ENCODE data around the gene CYP3A7.

CYP3A7 gene

GRCh38 chr7:99685129-99685758 lies 49.8 kb downstream of the CYP3A7 start:
- Histone ChIP-seq H3K4me3 (replicated peaks; ENCODE audit: low read depth, low read length) (no peak overlapping the region), H3K36me3 (ENCODE audit: control insufficient read depth, insufficient read depth, low read length) (no peaks in the 10 kb centered on the region), H3K27me3 (replicated peaks; ENCODE audit: control insufficient read depth, insufficient read depth, low read length) (no peaks in the 10 kb centered on the region)
- no peak for TF ChIP-seq CTCF (IDR thresholded peaks at IDR 0.05; ENCODE audit: insufficient read depth, low read length, poor library complexity, severe bottlenecking)
- no peak for DNase-seq (ENCODE audit: extremely low read depth, insufficient read length)

GRCh38 chr7:99679400-99680191 lies 55.4 kb downstream of the CYP3A7 start, which contains the start of gene CYP3A5:
Gene CYP3A5, minus strand, starts transcription at chr7:99679996. Its CDS starts 100 bp downstream, at chr7:99679896.
- Histone ChIP-seq H3K4me3 (replicated peaks; ENCODE audit: low read depth, low read length) (no peak within 1 kb of the TSS), H3K36me3 (ENCODE audit: control insufficient read depth, insufficient read depth, low read length) (no peaks in the 10 kb centered on the region), H3K27me3 (replicated peaks; ENCODE audit: control insufficient read depth, insufficient read depth, low read length) (no peaks in the 10 kb centered on the region; the same call in 1 of the 2 replicates)
- no peak for TF ChIP-seq CTCF (IDR thresholded peaks at IDR 0.05; ENCODE audit: insufficient read depth, low read length, poor library complexity, severe bottlenecking)
- no peak for DNase-seq (ENCODE audit: extremely low read depth, insufficient read length)

DNA sequence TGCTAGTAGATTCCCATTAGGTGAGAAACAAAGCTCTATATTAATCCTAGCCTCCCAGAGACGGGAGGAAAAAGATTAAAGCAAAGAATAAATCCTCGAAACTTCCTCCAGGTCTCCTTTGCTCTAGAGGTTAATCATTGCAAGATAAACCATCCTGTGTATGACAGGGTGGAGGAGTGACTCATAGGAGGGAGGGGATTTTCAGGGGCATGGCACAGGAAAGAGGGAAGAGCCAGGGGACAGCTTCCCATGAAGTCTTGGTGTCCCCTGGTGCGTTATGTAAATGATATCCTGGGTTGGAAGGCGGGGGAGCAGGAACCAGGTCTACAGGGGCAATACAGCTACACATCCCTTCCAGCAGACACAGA lies 56.0 kb downstream of the CYP3A7 start:
- Histone ChIP-seq H3K27me3 (replicated peaks; ENCODE audit: control insufficient read depth, insufficient read depth, low read length) (no peaks in the 10 kb centered on the region; the same call in 1 of the 2 replicates), H3K36me3 (ENCODE audit: control insufficient read depth, insufficient read depth, low read length) (no peaks in the 10 kb centered on the region), H3K4me3 (replicated peaks; ENCODE audit: low read depth, low read length) (no peak overlapping the region)
- no peak for DNase-seq (ENCODE audit: extremely low read depth, insufficient read length)
- TF ChIP-seq CTCF (IDR thresholded peaks at IDR 0.05; ENCODE audit: insufficient read depth, low read length, poor library complexity, severe bottlenecking): no peak

DNA sequence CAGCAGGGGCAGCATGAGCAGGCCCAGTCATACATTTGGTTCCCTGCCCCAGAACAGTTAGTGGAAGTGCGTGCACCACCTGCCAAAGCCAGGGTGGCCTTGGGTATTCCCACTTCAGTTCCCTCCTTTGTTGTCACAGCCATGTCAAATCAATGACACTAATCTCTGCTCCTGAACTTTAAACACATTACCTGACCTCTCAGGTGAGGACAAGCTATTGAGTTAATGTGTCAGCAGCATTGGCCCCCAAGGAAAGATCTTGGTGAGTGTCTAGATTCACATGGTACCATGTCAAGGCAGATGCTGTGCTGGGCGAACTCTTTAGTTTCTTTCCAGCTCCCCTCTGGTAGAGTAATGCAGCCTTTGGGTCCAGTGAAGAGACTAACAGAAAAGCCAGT lies 57.3 kb downstream of the CYP3A7 start:
- DNase-seq (ENCODE audit: extremely low read depth, insufficient read length): no peak
- TF ChIP-seq CTCF (IDR thresholded peaks at IDR 0.05; ENCODE audit: insufficient read depth, low read length, poor library complexity, severe bottlenecking): no peak
- no peaks in the 10 kb centered on the region; the same call in 1 of the 2 replicates for H3K27me3 ChIP-seq (replicated peaks; ENCODE audit: control insufficient read depth, insufficient read depth, low read length)
- H3K4me3 ChIP-seq (replicated peaks; ENCODE audit: low read depth, low read length): no peak overlapping the region
- H3K36me3 ChIP-seq (ENCODE audit: control insufficient read depth, insufficient read depth, low read length): no peaks in the 10 kb centered on the region

- H3K4me3 ChIP-seq (replicated peaks; ENCODE audit: low read depth, low read length): no peak overlapping the region
- no peak for TF ChIP-seq CTCF (IDR thresholded peaks at IDR 0.05; ENCODE audit: insufficient read depth, low read length, poor library complexity, severe bottlenecking)
- H3K36me3 ChIP-seq (ENCODE audit: control insufficient read depth, insufficient read depth, low read length): no peaks in the 10 kb centered on the region
- H3K27me3 ChIP-seq (replicated peaks; ENCODE audit: control insufficient read depth, insufficient read depth, low read length): no peaks in the 10 kb centered on the region; the same call in 1 of the 2 replicates
- DNase-seq (ENCODE audit: extremely low read depth, insufficient read length): no peak
These were observed 57.9 kb downstream of the CYP3A7 start for GRCh38 chr7:99677013-99677647.

Measured in GM06990 (cell line).